KOPT-K1 (cell line): ENCODE results near the gene OPTC.

Source experiments
- H3K27ac ChIP-seq: fragments of 200-600 bp; sonication (generic); 2 replicates; pipeline ENCODE4 v1.5.1; 2016; ENCODE audit warnings: antibody characterized with exemption, mild to moderate bottlenecking, low read depth, low read length; ENCODE audit not compliant: poor library complexity, severe bottlenecking
- H3K36me3 ChIP-seq: fragments of 200-600 bp; sonication (generic); 2 replicates; pipeline ENCODE4 v1.5.1; 2017; ENCODE audit warnings: antibody characterized with exemption, mild to moderate bottlenecking, low read length, moderate library complexity; ENCODE audit not compliant: insufficient read depth
- H3K9me3 ChIP-seq: fragments of 200-600 bp; sonication (generic); 2 replicates; pipeline ENCODE4 v1.5.1; 2017; ENCODE audit warnings: antibody characterized with exemption, low read length, mild to moderate bottlenecking; ENCODE audit not compliant: insufficient read depth, poor library complexity, severe bottlenecking

OPTC gene

GRCh38 chr1:203524152-203524551, 30.2 kb downstream of the OPTC start:
- H3K27ac ChIP-seq: no peak overlapping the region
- no peaks in the 10 kb centered on the region for H3K36me3 ChIP-seq
- H3K9me3 ChIP-seq: no peaks in the 10 kb centered on the region

- H3K36me3 ChIP-seq: no peaks in the 10 kb centered on the region
- H3K9me3 ChIP-seq: no peaks in the 10 kb centered on the region
- no peak overlapping the region for H3K27ac ChIP-seq
Measured at GRCh38 chr1:203524824-203525223, 30.9 kb downstream of the OPTC start.

- Histone ChIP-seq H3K36me3 (no peaks in the 10 kb centered on the region), H3K9me3 (no peaks in the 10 kb centered on the region), H3K27ac (no peak overlapping the region)
Measured at GRCh38 chr1:203525685-203526084, 31.7 kb downstream of the OPTC start.

- no peaks in the 10 kb centered on the region for H3K36me3 ChIP-seq
- no peaks in the 10 kb centered on the region for H3K9me3 ChIP-seq
- H3K27ac ChIP-seq: no peak overlapping the region
Measured at GRCh38 chr1:203526130-203526529, 32.2 kb downstream of the OPTC start.

GRCh38 chr1:203526572-203526971, 32.6 kb downstream of the OPTC start:
- Histone ChIP-seq H3K9me3 (no peaks in the 10 kb centered on the region), H3K36me3 (no peaks in the 10 kb centered on the region), H3K27ac (no peak overlapping the region)

GRCh38 chr1:203527013-203527412, 33.1 kb downstream of the OPTC start:
- H3K36me3 ChIP-seq: no peaks in the 10 kb centered on the region
- no peak overlapping the region for H3K27ac ChIP-seq
- H3K9me3 ChIP-seq: no peaks in the 10 kb centered on the region

- Histone ChIP-seq H3K36me3 (no peaks in the 10 kb centered on the region), H3K9me3 (no peaks in the 10 kb centered on the region), H3K27ac (no peak overlapping the region)
Measured at GRCh38 chr1:203528063-203528462, 34.1 kb downstream of the OPTC start.

- no peak overlapping the region for H3K27ac ChIP-seq
- no peaks in the 10 kb centered on the region for H3K9me3 ChIP-seq
- H3K36me3 ChIP-seq: no peaks in the 10 kb centered on the region
Measured at GRCh38 chr1:203528976-203529835, 35.3 kb downstream of the OPTC start.

GRCh38 chr1:203531063-203531462, 37.1 kb downstream of the OPTC start:
- no peaks in the 10 kb centered on the region for H3K36me3 ChIP-seq
- H3K27ac ChIP-seq: no peak overlapping the region
- H3K9me3 ChIP-seq: no peaks in the 10 kb centered on the region

- H3K27ac ChIP-seq: no peak overlapping the region
- no peaks in the 10 kb centered on the region for H3K9me3 ChIP-seq
Measured at GRCh38 chr1:203534012-203534411, 40.1 kb downstream of the OPTC start.

GRCh38 chr1:203534526-203534925, 40.6 kb downstream of the OPTC start:
- no peaks in the 10 kb centered on the region for H3K36me3 ChIP-seq
- no peak overlapping the region for H3K27ac ChIP-seq
- no peaks in the 10 kb centered on the region for H3K9me3 ChIP-seq

More at GRCh38 chr1:203534012-203534411, 40.1 kb downstream of the OPTC start:
- H3K36me3 ChIP-seq: no peaks in the 10 kb centered on the region

GRCh38 chr1:203536575-203536974, 42.6 kb downstream of the OPTC start:
- Histone ChIP-seq H3K27ac (no peak overlapping the region), H3K36me3 (no peaks in the 10 kb centered on the region), H3K9me3 (no peaks in the 10 kb centered on the region)

GRCh38 chr1:203536980-203537455, 43.1 kb downstream of the OPTC start:
- H3K27ac ChIP-seq: no peak overlapping the region
- H3K9me3 ChIP-seq: no peaks in the 10 kb centered on the region

GRCh38 chr1:203537806-203538464, 44.0 kb downstream of the OPTC start:
- H3K36me3 ChIP-seq: no peaks in the 10 kb centered on the region
- H3K9me3 ChIP-seq: no peaks in the 10 kb centered on the region
- no peak overlapping the region for H3K27ac ChIP-seq

More at GRCh38 chr1:203536980-203537455, 43.1 kb downstream of the OPTC start:
- no peaks in the 10 kb centered on the region for H3K36me3 ChIP-seq

GRCh38 chr1:203538726-203539125, 44.8 kb downstream of the OPTC start:
- Histone ChIP-seq H3K27ac (no peak overlapping the region), H3K9me3 (no peaks in the 10 kb centered on the region), H3K36me3 (no peaks in the 10 kb centered on the region)
